Measurements from ENCODE around the gene RETREG1.
"Not testable (repeated sequence)": the region's sequence is repeated elsewhere in the genome, so short reads cannot be mapped to it uniquely, and the experiment has no call there.

The RETREG1 gene

DNA sequence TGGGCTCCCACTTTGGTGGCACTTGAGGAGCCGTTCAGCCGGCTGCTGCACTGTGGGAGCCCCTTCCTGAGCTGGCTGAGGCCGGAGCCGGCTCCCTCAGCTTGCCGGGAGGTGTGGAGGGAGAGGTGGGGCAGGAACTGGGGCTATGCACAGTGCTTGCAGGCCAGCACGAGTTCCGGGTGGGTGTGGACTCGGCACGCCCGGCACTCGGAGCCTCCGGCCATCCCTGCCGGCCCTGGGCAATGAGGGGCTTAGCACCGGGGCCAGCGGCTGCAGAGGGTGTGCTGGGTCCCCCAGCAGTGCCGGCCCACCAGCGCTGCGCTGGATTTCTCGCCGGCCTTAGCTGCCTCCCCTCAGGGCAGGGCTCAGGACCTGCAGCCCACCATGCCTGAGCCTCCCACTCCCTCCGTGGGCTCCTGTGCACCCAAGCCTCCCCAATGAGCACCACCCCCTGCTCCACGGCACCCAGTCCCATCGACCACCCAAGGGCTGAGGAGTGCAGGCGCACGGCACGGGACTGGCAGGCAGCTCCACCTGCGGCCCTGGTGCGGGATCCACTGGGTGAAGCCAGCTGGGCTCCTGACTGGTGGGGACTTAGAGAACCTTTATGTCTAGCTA is 180.6 kb downstream of the RETREG1 start:
- not testable (repeated sequence) for DNase-seq

DNA sequence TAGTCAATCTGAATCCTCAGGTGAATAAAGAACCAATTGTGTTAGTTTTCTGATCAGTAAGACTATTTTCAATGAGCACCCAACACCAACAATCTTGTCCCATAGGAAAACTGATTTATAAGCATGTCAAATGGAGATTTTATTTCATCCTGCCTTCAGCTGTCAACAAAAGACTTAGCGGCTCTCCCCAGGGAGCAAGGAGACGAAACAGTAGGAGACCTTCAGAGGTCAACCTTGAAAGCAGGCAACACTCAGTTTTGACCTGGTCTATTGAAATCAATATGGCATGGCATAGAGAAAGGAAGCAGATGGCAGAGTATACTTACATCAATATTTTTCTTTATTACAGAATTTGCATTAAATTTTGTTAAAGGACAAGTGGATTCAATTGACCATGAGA is 185.3 kb downstream of the RETREG1 start:
- DNase-seq = peak; percentile 59

DNA sequence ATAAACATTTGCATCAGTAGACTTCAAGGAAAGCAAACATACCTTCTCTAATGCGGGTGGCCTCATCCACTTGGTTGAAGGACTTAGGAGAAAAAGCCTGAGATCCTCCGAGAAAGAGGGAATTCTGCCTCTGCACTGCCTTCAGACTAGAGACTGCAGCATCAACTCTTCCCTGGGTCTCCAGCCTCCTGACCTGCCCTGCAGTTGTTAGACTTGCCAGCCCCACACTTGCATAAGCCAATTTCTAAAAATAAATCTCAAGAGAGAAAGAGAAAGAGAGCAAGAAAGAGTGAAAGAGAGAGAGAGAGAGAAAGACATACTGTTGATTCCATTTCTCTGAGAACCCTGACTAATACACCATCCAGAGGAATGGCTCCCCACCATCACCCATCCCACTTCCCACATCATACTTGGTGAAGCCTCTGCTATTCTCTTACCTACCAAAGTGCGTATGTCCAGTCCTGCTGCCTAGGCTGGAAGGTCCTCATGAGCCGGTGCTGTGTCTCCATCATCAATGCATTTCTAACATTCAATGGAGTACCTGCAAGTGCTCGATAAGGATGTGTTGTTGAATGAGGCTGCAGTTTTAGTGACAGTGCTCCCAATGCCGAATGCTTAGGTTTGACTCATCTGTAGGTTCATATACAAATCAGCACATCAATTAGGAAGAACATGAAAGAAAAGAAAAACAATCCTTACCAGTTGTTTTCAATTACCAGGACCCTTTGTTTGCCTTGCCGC is 186.3 kb downstream of the RETREG1 start:
- DNase-seq = no peak

DNA sequence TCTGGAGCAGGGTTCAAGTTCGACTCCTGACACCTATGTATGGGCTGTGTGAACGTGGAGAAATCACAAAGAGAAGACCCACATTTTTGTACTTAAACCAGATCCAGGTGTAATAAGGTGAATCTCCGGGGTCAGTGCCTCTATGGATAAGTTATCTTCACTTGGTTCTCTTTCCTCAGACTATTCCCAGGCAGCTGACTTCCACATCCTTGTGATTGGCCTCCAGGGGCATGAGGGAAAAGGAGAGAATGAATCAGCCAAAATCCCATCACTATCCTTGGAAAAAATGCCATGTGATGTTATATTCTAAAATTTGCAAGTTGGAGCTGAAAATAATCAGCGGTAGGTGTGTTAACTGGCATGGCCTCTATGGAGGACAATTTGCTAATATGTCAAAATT is 188.4 kb downstream of the RETREG1 start:
- DNase-seq = no peak

DNA sequence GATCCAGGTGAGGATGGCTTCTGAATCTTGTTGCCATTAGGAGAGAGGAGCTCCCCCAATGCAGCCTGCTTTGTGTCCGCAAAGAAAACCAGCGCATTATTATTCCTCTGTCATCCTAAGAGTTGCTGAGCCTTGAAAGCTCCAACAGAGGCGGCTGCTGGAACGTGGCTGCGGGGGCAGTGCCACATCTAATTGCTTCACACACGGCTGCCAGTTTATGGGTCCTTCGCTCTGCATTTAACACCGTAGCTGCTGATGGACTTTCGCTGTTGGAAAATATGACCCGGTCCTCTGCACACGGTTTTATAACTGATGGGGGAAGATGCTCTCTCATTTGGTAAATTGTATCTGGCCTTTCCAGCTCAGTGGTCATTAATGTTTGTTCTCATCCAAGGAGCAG is 189.2 kb downstream of the RETREG1 start:
- DNase-seq = peak; percentile 72
